NK-92 (cell line): Measurements from ENCODE around the gene SOWAHD.
A peak's percentile ranks its signal among the peaks of the same experiment; 100 is the strongest.
"Not testable (repeated sequence)": the region's sequence is repeated elsewhere in the genome, so short reads cannot be mapped to it uniquely, and the experiment has no call there.

Source experiments
- DNase-seq: peaks from one replicate; lab custom pipeline; 2025; ENCODE audit not compliant: unreplicated experiment; lab: John Stamatoyannopoulos, UW

SOWAHD gene

GRCh38 chrX:119757646-119757978 is 776 bp upstream of the SOWAHD start:
- DNase-seq: no peak

- no peak for DNase-seq
Observed at GRCh38 chrX:119758731-119759247, 401 bp downstream of the SOWAHD start.

- no peak for DNase-seq
Observed at GRCh38 chrX:119759248-119759766, 919 bp downstream of the SOWAHD start.

GRCh38 chrX:119760026-119760877 is 1.9 kb downstream of the SOWAHD start:
- DNase-seq: no peak

GRCh38 chrX:119762718-119763117 is 4.3 kb downstream of the SOWAHD start:
- no peak for DNase-seq

GRCh38 chrX:119763181-119763580 is 4.8 kb downstream of the SOWAHD start:
- DNase-seq: no peak

GRCh38 chrX:119763836-119764387 is 5.5 kb downstream of the SOWAHD start:
- DNase-seq: no peak

- DNase-seq: not testable (repeated sequence)
Observed at GRCh38 chrX:119768436-119768835, 10.0 kb downstream of the SOWAHD start.

- DNase-seq: not testable (repeated sequence)
Observed at GRCh38 chrX:119769388-119769787, 11.0 kb downstream of the SOWAHD start.

- no peak for DNase-seq
Observed at GRCh38 chrX:119775517-119776238, 17.3 kb downstream of the SOWAHD start.

- DNase-seq: no peak
Observed at GRCh38 chrX:119778829-119779228, 20.4 kb downstream of the SOWAHD start.

GRCh38 chrX:119783026-119783425 is 24.6 kb downstream of the SOWAHD start:
- no peak for DNase-seq

GRCh38 chrX:119784747-119785446 is 26.5 kb downstream of the SOWAHD start:
- no peak for DNase-seq

GRCh38 chrX:119790977-119791436 is 32.6 kb downstream of the SOWAHD start:
- no peak for DNase-seq

- peak; percentile 1 for DNase-seq
Observed at GRCh38 chrX:119791437-119792231, 33.2 kb downstream of the SOWAHD start, which contains the start of gene RPL39. TSS of gene RPL39 (minus strand) at chrX:119791630. CDS start at chrX:119791576, 54 bp downstream.

GRCh38 chrX:119801253-119802221 is 43.1 kb downstream of the SOWAHD start:
- DNase-seq: no peak

GRCh38 chrX:119802546-119802945 is 44.2 kb downstream of the SOWAHD start:
- DNase-seq: no peak

GRCh38 chrX:119808461-119808860 is 50.1 kb downstream of the SOWAHD start:
- DNase-seq: not testable (repeated sequence)

- no peak for DNase-seq
Observed at GRCh38 chrX:119809185-119809666, 50.8 kb downstream of the SOWAHD start.
